ENCODE results near the gene PDS5B.

The PDS5B gene

GRCh38 chr13:32733690-32734089, 147.4 kb downstream of the PDS5B start:
- no peak for DNase-seq

GRCh38 chr13:32734511-32734910, 148.3 kb downstream of the PDS5B start:
- DNase-seq, result no peak

DNA sequence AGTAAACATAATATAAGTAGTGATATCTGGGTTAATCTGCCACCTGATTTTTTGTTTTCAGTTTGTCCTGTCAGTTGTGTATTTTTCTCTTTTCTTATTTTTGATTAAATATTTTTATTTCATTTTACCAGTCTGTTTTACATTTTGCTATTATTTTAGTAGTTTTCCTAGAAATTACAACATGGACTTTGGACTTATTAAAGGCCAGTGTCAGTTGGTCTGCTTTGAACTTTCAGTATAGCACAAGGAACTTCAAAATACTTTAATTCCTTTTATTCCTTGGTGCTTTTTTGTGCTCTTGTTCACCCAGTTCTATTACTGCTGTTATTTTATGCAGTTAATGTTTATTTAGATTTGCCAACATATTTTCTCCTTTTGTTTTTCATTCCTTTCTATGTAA, 149.6 kb downstream of the PDS5B start:
- no peak for DNase-seq

DNA sequence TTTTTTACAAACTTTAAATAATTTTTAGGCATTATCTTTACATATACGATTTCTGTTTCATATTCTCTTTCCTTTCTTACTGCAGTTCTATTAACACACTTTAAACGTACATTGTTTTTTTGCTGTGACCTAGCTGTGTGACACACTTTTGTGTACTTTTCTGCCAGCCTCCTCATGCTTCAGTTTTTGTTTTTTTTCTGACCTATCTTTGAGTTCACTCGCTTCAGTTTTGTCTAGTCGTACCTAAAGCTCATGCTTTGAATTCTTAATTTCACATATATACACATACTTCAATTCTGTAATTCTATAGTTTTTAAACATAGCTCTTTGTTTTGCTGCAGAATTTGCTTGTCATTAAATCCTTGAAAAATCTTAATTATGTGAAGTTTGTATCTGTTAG, 150.4 kb downstream of the PDS5B start:
- no peak for DNase-seq

GRCh38 chr13:32737111-32737571, 150.9 kb downstream of the PDS5B start:
- no peak for DNase-seq

DNA sequence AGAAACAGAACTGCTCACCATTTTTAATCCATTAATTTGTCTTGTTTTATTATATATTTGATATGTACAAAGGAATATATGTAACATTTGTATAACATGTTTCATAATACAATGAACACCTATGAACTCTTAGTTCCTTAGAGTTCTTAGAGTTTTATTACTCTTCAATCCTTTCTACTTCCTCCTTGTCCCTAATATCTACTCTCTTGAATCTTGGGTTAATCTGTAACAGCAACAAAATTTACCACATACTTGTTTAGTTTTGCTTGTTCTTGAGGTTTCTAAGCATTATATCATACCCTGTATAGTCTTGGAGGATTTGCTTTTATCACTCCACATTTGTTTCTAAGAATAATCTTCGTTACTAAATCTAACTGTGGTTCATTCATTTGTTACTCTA, 151.4 kb downstream of the PDS5B start:
- DNase-seq, result no peak

DNA sequence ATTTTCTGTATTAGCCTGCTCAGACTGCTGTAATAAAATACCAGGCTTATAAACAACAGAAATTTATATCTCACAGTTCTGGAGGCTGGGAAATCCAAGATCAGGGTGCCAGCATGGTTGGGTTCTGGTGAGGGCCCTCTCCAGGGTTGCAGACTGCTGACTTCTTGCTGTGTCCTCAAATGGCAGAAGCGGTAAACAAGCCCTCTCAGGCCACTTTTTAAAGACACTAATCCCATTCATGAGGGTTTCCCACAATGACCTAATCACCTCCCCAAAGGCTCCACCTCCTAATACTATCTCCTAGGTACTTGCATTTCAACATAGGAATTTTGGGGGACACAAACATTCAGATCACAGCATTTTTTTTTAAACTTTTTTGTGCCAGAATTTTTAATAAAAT, 159.3 kb downstream of the PDS5B start:
- DNase-seq, result no peak

GRCh38 chr13:32746474-32746873, 160.2 kb downstream of the PDS5B start:
- DNase-seq, result no peak

- no peak for DNase-seq
Observed at GRCh38 chr13:32748305-32748704, 162.1 kb downstream of the PDS5B start.

- no peak for DNase-seq
Observed at GRCh38 chr13:32751340-32751739, 165.1 kb downstream of the PDS5B start.

DNA sequence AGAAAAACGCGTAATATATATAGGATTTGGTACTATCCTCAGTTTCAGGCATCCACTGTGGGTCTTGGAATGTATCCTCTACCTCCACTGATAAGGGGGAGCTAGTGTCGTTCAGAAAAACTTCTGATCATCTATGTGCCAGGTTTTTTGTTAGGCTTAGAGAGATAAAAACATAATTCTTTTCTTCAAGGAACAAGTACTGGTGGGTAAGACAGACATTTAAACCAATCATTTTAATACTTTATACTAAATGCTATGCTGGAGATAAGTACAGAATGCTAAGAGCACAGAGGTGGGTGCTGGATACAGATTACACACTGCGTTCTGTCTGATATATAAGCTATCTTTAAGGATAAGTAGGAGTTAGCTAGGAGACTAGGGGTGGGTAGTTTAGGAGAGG, 166.1 kb downstream of the PDS5B start:
- no peak for DNase-seq

GRCh38 chr13:32752997-32753606, 166.8 kb downstream of the PDS5B start:
- DNase-seq, result no peak

- DNase-seq, result no peak
Observed at GRCh38 chr13:32754179-32754578, 167.9 kb downstream of the PDS5B start.

DNA sequence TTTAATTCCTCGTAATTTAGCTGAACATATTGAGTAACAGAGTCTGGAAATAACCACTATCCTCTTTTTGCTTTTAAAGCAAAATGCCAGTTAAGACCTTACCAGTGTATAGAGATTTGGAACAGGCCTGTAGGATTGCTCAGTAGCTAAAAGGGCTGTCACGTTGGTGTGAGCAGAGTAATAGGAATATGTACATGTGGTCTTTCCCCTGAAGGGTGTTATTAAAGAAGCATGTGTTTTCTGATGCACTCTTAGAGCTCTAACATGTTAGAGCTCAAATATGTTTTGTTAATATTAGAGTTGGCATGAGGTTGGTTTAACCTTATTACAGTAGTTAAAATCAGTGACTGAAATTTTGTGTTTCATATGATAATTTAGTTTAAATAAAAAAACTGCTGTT, 172.9 kb downstream of the PDS5B start:
- no peak for DNase-seq

DNA sequence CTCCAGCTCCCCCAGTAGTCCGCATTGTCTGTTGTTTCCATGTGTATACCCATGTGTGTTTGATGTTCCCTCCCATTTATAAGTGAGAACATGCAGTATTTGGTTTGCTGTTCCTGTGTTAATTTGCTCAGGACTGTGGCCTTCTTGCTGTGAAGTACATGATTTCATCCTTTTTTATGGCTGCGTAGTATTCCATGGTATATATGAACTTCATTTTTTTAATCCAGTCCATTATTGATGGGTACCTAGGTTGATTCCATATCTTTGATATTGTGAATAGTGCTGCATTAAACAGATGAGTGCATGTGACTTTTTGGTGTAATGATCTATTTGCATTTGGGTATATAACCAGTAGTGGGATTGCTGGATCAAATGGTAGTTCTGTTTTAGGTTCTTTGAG, 175.2 kb downstream of the PDS5B start:
- no peak for DNase-seq

DNA sequence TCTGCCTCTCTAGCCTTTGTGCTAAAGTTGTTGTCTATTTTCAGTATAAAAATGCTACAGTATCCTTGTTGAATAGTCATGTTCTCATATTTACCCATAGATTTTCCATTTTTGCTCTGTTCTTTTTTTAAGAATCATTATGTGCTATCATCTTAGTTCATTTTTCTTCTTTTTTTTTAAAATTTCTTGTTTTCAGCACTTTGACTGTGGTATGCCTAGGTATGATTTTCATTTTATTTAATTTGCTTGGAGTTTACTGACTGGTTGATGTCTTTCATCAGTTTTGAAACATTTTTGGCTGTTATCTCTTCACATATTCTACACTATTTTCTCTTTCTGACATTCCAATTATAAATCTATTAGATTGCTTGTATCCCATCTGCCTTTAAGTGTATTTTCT, 192.9 kb downstream of the PDS5B start:
- no peak for DNase-seq

GRCh38 chr13:32781906-32782305, 195.7 kb downstream of the PDS5B start:
- DNase-seq, result no peak

- DNase-seq, result no peak
Observed at GRCh38 chr13:32783067-32783466, 196.8 kb downstream of the PDS5B start.

- DNase-seq, result no peak
Observed at GRCh38 chr13:32790731-32791130, 204.5 kb downstream of the PDS5B start.

DNA sequence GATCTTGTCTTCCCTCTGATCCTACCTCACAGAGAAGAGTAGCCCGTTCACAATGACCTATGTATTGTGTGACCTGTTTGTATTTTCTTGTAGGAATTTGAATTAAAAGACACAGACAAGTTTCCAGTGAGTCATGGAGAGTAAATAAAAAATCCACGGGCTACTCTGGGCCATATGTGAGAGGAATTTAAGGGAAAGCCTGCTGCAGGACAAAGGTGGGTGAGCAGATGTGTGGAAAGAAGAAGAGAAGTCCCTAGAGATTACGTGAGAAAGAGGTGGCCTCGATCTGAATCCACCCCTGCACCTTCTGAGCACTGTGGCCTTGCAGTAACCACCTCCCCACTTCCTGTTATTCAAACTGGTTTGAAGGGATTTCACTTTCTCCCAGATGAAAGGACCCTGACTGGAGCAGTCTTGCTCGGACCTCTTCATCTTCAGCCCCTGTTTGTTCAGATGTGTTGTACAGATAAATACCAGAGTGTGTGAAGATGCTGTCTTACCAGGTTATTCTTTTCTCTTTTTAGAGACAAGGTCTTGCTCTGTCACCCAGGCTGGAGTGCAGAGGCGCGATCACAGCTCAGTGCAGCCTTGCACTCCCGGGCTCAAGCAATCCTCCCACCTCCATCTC, 205.4 kb downstream of the PDS5B start:
- DNase-seq, result no peak

DNA sequence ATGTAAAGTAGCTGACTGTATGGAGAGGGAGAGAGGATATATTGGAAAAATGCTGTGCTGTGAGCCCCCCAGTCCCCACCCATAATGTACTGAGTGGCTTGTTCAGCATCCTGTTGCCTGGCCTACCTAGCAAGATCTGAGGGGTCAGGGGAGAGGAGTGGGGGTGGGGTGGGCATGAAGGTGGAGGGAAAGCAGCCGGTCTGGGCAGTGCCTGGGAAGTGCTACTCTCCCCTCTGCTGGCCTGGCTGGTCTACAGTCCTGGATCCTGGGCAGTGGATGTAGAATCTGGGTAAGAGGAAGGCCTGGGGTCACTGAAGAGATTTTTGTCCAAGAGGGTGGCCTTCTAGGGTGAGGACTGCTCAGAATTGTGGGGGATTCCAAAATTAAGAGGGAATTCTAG, 210.5 kb downstream of the PDS5B start:
- no peak for DNase-seq

- no peak for DNase-seq
Observed at GRCh38 chr13:32802159-32802558, 215.9 kb downstream of the PDS5B start.

- DNase-seq, result no peak
Observed at GRCh38 chr13:32804673-32805230, 218.5 kb downstream of the PDS5B start.

- DNase-seq, result no peak
Observed at GRCh38 chr13:32811297-32811800, 225.1 kb downstream of the PDS5B start.

Data from right forelimb (tissue), 1 donor.